ENCODE data around the gene PLCL2. TPM values are rescaled to one million over a fixed set of nuclear protein-coding genes. Genes with fewer than 3 reads are reported as not detected.

The PLCL2 gene
- total RNA-seq, 3 donors from 2014 or later = 15.0 to 35.0 (median 18.8) TPM

- ATAC-seq = no peak
- H3K4me1 ChIP-seq (ENCODE audit: low read depth) = no peaks in the 10 kb centered on the region
- DNase-seq = no peak
These were observed 16.2 kb upstream of the PLCL2 start for GRCh38 chr3:16868513-16868912.

GRCh38 chr3:16869261-16870005 is 15.3 kb upstream of the PLCL2 start:
- no peak for ATAC-seq
- intact Hi-C loops (cut with DNase I, micrococcal nuclease) = no loop called here

More at GRCh38 chr3:16868513-16868912, 16.2 kb upstream of the PLCL2 start:
- H3K9me3 ChIP-seq = no peaks in the 10 kb centered on the region
- H3K4me3 ChIP-seq = no peak overlapping the region
- intact Hi-C loops (cut with DNase I, micrococcal nuclease) = no loop called here
- TF ChIP-seq, protein P1, sequence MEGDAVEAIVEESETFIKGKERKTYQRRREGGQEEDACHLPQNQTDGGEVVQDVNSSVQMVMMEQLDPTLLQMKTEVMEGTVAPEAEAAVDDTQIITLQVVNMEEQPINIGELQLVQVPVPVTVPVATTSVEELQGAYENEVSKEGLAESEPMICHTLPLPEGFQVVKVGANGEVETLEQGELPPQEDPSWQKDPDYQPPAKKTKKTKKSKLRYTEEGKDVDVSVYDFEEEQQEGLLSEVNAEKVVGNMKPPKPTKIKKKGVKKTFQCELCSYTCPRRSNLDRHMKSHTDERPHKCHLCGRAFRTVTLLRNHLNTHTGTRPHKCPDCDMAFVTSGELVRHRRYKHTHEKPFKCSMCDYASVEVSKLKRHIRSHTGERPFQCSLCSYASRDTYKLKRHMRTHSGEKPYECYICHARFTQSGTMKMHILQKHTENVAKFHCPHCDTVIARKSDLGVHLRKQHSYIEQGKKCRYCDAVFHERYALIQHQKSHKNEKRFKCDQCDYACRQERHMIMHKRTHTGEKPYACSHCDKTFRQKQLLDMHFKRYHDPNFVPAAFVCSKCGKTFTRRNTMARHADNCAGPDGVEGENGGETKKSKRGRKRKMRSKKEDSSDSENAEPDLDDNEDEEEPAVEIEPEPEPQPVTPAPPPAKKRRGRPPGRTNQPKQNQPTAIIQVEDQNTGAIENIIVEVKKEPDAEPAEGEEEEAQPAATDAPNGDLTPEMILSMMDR (IDR thresholded peaks at IDR 0.05) = no peak
- H3K36me3 ChIP-seq (ENCODE audit: low read depth) = no peaks in the 10 kb centered on the region

GRCh38 chr3:16871915-16872842 is 12.6 kb upstream of the PLCL2 start:
- TF ChIP-seq, protein P1 (IDR thresholded peaks at IDR 0.05) = no peak
- Histone ChIP-seq H3K4me1 (ENCODE audit: low read depth) (no peaks in the 10 kb centered on the region), H3K9me3 (no peaks in the 10 kb centered on the region), H3K36me3 (ENCODE audit: low read depth) (no peaks in the 10 kb centered on the region), H3K4me3 (no peak overlapping the region)
- ATAC-seq (no peak), DNase-seq (no peak)
- intact Hi-C loops (cut with DNase I, micrococcal nuclease) = no loop called here

More at GRCh38 chr3:16869261-16870005, 15.3 kb upstream of the PLCL2 start:
- no peak for DNase-seq
- H3K36me3 ChIP-seq (ENCODE audit: low read depth) = no peaks in the 10 kb centered on the region
- H3K4me3 ChIP-seq = no peak overlapping the region
- H3K4me1 ChIP-seq (ENCODE audit: low read depth) = no peaks in the 10 kb centered on the region
- H3K9me3 ChIP-seq = no peaks in the 10 kb centered on the region
- TF ChIP-seq, protein P1 (IDR thresholded peaks at IDR 0.05) = no peak

GRCh38 chr3:16873872-16874271 is 10.9 kb upstream of the PLCL2 start:
- Histone ChIP-seq H3K4me1 (ENCODE audit: low read depth) (no peaks in the 10 kb centered on the region), H3K36me3 (ENCODE audit: low read depth) (no peaks in the 10 kb centered on the region), H3K4me3 (no peak overlapping the region), H3K9me3 (no peaks in the 10 kb centered on the region)
- intact Hi-C loops (cut with DNase I, micrococcal nuclease) = no loop called here
- TF ChIP-seq, protein P1 (IDR thresholded peaks at IDR 0.05) = no peak
- DNase-seq (no peak), ATAC-seq (no peak)

DNA sequence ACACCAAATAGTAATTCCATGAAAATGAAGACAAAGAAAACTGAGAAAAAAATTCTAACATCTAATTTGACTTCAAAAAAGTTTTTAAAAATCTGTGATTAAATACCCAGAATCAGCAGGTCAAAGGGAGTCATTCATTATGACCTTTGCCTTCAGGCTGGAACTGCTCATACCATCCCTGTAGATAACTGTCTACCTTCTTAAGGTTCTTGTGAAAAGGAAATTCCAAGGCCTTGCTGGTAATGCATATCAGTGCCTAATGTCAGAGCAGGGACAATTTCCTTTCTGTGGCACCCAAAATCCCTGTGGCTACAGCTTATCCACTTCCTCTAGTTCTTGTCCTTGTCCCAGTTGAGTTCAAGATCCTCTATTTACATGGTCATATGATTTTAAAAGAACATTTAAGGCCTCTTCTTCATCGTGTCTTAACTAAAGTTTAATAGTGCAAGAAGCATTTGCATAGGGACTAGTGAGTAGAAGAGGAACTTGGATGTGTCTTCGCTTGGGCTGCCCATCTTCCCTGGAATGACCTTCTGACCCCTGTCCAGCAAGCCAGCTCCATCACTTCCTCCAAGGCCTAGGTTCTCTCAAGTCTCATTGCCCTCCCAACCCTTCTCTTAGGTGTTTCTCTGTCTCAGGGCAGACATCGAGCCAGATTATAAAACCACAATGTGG is 8.7 kb upstream of the PLCL2 start:
- Histone ChIP-seq H3K36me3 (ENCODE audit: low read depth) (no peaks in the 10 kb centered on the region), H3K4me1 (ENCODE audit: low read depth) (no peaks in the 10 kb centered on the region), H3K4me3 (no peak overlapping the region), H3K9me3 (no peaks in the 10 kb centered on the region)
- no peak for DNase-seq
- ATAC-seq = no peak
- TF ChIP-seq, protein P1 (IDR thresholded peaks at IDR 0.05) = no peak
- intact Hi-C loops (cut with DNase I, micrococcal nuclease) = no loop called here

All from mucosa of descending colon (tissue), 3 donors.